GM12891 (cell line): ENCODE data around the gene MUSK.

Source experiments
- POLR2A ChIP-seq: IDR thresholded peaks from 2 replicates; pipeline ENCODE4 v1.6.1; 2011; ENCODE audit warnings: low read depth, low read length, control low read depth
- POLR2AphosphoS5 ChIP-seq: IDR thresholded peaks from 2 replicates; pipeline ENCODE4 v1.6.1; 2011; ENCODE audit warnings: low read depth, low read length, control low read depth
- SPI1 ChIP-seq: IDR thresholded peaks from 2 replicates; pipeline ENCODE4 v1.6.1; 2011; ENCODE audit warnings: low read depth, low read length, control low read depth
- TAF1 ChIP-seq: IDR thresholded peaks from 2 replicates; pipeline ENCODE4 v1.6.1; 2011; ENCODE audit warnings: low read depth, low read length, control low read depth

DNA sequence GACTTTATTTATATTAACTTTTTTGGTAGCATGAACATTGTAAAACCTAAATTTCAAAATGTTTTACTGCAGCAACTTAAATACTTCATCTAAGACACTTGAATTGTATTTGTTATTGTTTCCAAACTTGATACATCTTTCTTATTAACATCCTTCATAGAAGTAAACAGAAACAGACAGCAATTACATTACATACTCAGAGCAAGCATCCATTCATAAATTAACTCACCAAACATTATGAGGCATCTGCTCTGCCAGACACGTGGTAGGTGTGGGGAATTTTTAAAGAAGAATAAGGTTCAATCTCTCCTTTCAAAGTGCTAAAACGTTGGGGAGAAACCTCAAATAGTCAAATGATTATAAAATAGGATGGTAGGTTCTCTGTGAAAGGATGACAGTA lies 130.8 kb downstream of the MUSK start:
- TF ChIP-seq POLR2A (no peak), TAF1 (no peak), SPI1 (no peak), POLR2AphosphoS5 (no peak)
